RWPE2 (cell line): Measurements from ENCODE around the gene PMEPA1.
A peak's percentile ranks its signal among the peaks of the same experiment; 100 is the strongest.

Experiments used
- ATAC-seq: fragments of 200-7000 bp; cut with Tn5 transposase; 3 replicates; pipeline ENCODE4 v1.9.1; 2021; ENCODE audit warnings: low read depth
- DNase-seq: peaks from one replicate; pipeline ENCODE4 v3.0.0-alpha.2; 2020; ENCODE audit warnings: low spot score
- H3K27ac ChIP-seq: fragments of 450-650 bp; 2 replicates; pipeline ENCODE4 v1.5.1; 2017; ENCODE audit warnings: mild to moderate bottlenecking; ENCODE audit not compliant: poor library complexity, severe bottlenecking
- H3K27me3 ChIP-seq: fragments of 250-450 bp; sonication (Bioruptor Pico); 2 replicates; pipeline ENCODE4 v1.5.1; 2021; ENCODE audit warnings: mild to moderate bottlenecking, moderate library complexity; ENCODE audit not compliant: insufficient read depth, poor library complexity, severe bottlenecking
- H3K36me3 ChIP-seq: fragments of 250-450 bp; sonication (Bioruptor Pico); 2 replicates; pipeline ENCODE4 v1.5.1; 2020; ENCODE audit warnings: low read depth, mild to moderate bottlenecking, moderate library complexity
- H3K4me1 ChIP-seq: fragments of 250-450 bp; sonication (Bioruptor Pico); 2 replicates; pipeline ENCODE4 v1.5.1; 2021; ENCODE audit warnings: mild to moderate bottlenecking, moderate library complexity; ENCODE audit not compliant: insufficient read depth, poor library complexity, severe bottlenecking
- H3K4me3 ChIP-seq: fragments of 250-450 bp; sonication (Bioruptor Pico); 2 replicates; pipeline ENCODE4 v1.5.1; 2021; ENCODE audit warnings: mild to moderate bottlenecking, moderate library complexity; ENCODE audit not compliant: severe bottlenecking
- H3K9me3 ChIP-seq: fragments of 250-450 bp; sonication (Bioruptor Pico); 2 replicates; pipeline ENCODE4 v1.5.1; 2021; ENCODE audit warnings: mild to moderate bottlenecking, moderate library complexity; ENCODE audit not compliant: severe bottlenecking
- TF ChIP-seq, protein P1 (sequence below): fragments of 450-650 bp; IDR thresholded peaks from one replicate; pipeline ENCODE4 v1.5.1; 2017; ENCODE audit warnings: mild to moderate bottlenecking, moderate library complexity; ENCODE audit not compliant: poor library complexity, severe bottlenecking

The PMEPA1 gene

DNA sequence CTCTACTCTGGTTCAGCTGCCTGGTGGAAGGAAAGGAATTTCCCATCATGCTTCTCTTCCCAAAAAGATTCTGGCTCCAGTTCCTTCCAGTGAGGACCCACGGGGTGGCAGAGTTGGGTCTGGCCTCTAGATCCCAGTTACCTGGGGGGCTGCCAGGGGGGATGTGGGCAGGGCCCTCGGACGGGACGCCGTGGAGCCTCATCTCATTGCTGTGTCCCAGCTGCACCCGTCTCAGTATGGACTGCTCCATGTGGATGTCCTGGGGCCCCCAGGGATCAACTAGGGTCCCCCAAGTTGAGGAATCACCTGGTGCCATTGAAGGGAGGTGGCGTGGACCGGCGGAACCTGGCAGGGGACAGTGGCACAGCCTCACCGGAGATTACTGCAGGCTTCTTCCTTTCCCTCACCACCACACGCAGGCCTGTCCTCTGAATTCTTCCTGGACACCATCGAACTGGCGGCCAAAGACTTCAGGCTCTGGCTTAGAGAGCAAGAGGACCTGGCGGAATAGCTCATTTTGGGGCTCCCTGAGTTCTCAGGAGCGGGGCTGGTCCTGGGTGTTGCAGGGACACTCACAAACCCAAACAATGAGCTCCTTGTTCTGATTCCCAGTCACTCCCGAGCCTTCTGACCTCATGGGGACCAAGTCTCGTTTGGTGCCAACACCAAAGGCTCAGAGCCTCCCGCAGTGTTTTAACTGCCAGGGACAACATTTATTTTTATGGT lies 98.1 kb downstream of the PMEPA1 start:
- Histone ChIP-seq H3K27ac (no peak overlapping the region), H3K27me3 (peaks cover 17% of the 10 kb centered on the region), H3K9me3 (no peaks in the 10 kb centered on the region), H3K4me1 (no peaks in the 10 kb centered on the region), H3K36me3 (no peaks in the 10 kb centered on the region), H3K4me3 (no peak overlapping the region)
- ATAC-seq (no peak), DNase-seq (peak; percentile 78)
- TF ChIP-seq, protein P1, sequence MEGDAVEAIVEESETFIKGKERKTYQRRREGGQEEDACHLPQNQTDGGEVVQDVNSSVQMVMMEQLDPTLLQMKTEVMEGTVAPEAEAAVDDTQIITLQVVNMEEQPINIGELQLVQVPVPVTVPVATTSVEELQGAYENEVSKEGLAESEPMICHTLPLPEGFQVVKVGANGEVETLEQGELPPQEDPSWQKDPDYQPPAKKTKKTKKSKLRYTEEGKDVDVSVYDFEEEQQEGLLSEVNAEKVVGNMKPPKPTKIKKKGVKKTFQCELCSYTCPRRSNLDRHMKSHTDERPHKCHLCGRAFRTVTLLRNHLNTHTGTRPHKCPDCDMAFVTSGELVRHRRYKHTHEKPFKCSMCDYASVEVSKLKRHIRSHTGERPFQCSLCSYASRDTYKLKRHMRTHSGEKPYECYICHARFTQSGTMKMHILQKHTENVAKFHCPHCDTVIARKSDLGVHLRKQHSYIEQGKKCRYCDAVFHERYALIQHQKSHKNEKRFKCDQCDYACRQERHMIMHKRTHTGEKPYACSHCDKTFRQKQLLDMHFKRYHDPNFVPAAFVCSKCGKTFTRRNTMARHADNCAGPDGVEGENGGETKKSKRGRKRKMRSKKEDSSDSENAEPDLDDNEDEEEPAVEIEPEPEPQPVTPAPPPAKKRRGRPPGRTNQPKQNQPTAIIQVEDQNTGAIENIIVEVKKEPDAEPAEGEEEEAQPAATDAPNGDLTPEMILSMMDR = no peak

DNA sequence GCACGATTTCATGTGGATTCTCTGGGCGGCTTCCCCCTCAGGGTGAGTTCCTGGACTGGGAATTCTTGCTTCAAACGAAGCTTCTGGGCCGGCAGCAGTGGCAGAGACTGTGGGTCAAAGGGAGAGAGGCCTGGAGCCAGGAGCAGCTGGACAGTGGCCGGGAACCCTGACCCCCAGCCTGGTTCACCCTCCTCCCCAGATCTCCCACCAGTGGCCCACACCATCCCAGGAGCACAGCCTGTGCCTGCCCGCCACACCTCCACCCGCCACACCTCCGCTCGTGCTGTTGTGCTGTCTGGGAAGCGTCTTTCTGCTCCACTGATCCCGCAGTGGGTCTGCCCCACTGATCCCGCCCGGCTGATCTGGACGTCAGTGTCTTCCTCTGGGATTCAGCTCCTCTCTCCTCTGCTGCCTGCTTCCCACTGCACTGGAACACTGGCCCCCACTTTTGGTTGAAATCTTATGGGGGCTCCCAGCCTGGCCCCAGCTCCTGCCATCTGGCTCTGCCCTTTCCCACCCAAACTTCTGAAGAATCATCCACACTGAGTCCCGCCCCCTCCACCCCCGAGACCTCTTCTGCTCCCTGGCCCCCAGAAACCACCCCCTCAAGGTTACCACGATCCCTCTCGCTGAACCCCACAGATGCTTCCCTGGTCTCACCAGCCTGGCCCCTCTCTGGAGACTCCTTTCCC lies 99.4 kb downstream of the PMEPA1 start:
- no peaks in the 10 kb centered on the region for H3K36me3 ChIP-seq
- no peak overlapping the region for H3K4me3 ChIP-seq
- ATAC-seq (0 out of 3 replicates have a peak, but pooled peaks have one; percentile 7), DNase-seq (peak; percentile 82)
- peaks cover 17% of the 10 kb centered on the region for H3K27me3 ChIP-seq
- no peaks in the 10 kb centered on the region for H3K9me3 ChIP-seq
- no peaks in the 10 kb centered on the region for H3K4me1 ChIP-seq
- H3K27ac ChIP-seq = no peak overlapping the region
- TF ChIP-seq, protein P1 = no peak

DNA sequence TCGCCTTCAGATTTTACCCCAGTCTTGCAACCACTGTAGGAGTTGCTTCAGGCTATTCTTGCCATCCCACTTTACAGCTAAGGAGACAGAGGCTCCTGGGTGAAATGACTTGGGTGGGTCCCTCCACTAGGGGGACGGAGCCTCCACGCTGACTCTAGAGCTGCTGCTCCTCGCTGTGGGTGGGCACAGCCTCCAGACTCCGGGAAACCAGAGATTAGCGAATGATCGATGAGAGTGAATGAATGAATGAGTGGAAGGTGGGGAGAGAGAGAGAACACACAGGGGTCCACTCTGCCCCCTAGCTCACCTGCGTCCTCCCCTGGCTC lies 100.0 kb downstream of the PMEPA1 start:
- H3K27ac ChIP-seq = no peak overlapping the region
- H3K27me3 ChIP-seq = peaks cover 17% of the 10 kb centered on the region
- no peaks in the 10 kb centered on the region for H3K4me1 ChIP-seq
- DNase-seq (no peak), ATAC-seq (no peak)
- no peak overlapping the region for H3K4me3 ChIP-seq
- no peaks in the 10 kb centered on the region for H3K36me3 ChIP-seq
- TF ChIP-seq, protein P1 = no peak
- no peaks in the 10 kb centered on the region for H3K9me3 ChIP-seq

GRCh38 chr20:57609086-57609841 lies 100.6 kb downstream of the PMEPA1 start:
- TF ChIP-seq, protein P1 = no peak
- no peaks in the 10 kb centered on the region for H3K4me1 ChIP-seq

More at GRCh38 chr20:57609086-57609841, 100.6 kb downstream of the PMEPA1 start:
- Histone ChIP-seq H3K27ac (no peak overlapping the region), H3K27me3 (peaks cover 17% of the 10 kb centered on the region), H3K4me3 (no peak overlapping the region), H3K36me3 (no peaks in the 10 kb centered on the region), H3K9me3 (no peaks in the 10 kb centered on the region)
- ATAC-seq (no peak), DNase-seq (no peak)
